Panc1 (cell line): ENCODE data around the gene L3MBTL2. TPM values are rescaled to one million over a fixed set of nuclear protein-coding genes. Genes with fewer than 3 reads are reported as not detected.

Experiments
- ATAC-seq: fragments of 200-7000 bp; cut with Tn5 transposase; 2 replicates; pipeline ENCODE4 v1.9.1; 2020; ENCODE audit warnings: mild to moderate bottlenecking, moderate library complexity
- BruUV-seq: library from RNA; stranded (reverse); fragments of 400-500 nt; replicated peaks from 2 replicates; lab custom pipeline; 2021; lab: Mats Ljungman, UMichigan
- CTCF ChIA-PET: fragments of 300-600 bp; sonication (Branson Sonifier 250); formaldehyde crosslinking; loops from one replicate; lab custom pipeline; 2022; ENCODE audit warnings: antibody characterized with exemption; lab: Charles Lee
- POLR2A ChIA-PET: fragments of 300-600 bp; sonication (Branson Sonifier 250); formaldehyde crosslinking; loops from one replicate; lab custom pipeline; 2022; ENCODE audit warnings: antibody characterized with exemption; lab: Charles Lee
- DNase-seq: peaks from one replicate; pipeline ENCODE4 v3.0.0-alpha.2; 2010; ENCODE audit warnings: low read depth, low spot score
- H3K27ac ChIP-seq: 2 replicates; pipeline ENCODE4 v1.5.1; 2011; ENCODE audit warnings: mild to moderate bottlenecking, low read length, inconsistent platforms
- H3K27me3 ChIP-seq: fragments of 200-500 bp; sonication (Bioruptor generic); 2 replicates; pipeline ENCODE4 v1.6.0; 2014; ENCODE audit warnings: low read length, inconsistent platforms; ENCODE audit not compliant: control insufficient read depth, insufficient read depth
- H3K36me3 ChIP-seq: fragments of 200-500 bp; sonication (Bioruptor generic); 2 replicates; pipeline ENCODE4 v1.5.1; 2014; ENCODE audit warnings: inconsistent platforms, mild to moderate bottlenecking, low read length, moderate library complexity; ENCODE audit not compliant: control insufficient read depth, insufficient read depth
- H3K4me1 ChIP-seq: 2 replicates; pipeline ENCODE4 v1.5.1; 2011; ENCODE audit warnings: inconsistent platforms, mild to moderate bottlenecking, low read length, moderate library complexity; ENCODE audit not compliant: control insufficient read depth, insufficient read depth
- H3K4me3 ChIP-seq, 2 experiments: 2 replicates each; pipeline ENCODE4 v1.5.1; 2011 to 2012; ENCODE audit warnings: low read depth in 2 of 2, low read length in 2 of 2, mild to moderate bottlenecking in 2 of 2, inconsistent platforms in 1 of 2, moderate library complexity in 1 of 2
- H3K9me3 ChIP-seq: fragments of 200-500 bp; sonication (Bioruptor generic); 2 replicates; pipeline ENCODE4 v1.5.1; 2014; ENCODE audit warnings: low read depth, mild to moderate bottlenecking, inconsistent platforms, low read length, moderate library complexity; ENCODE audit not compliant: control insufficient read depth, insufficient read depth
- CTCF ChIP-seq: fragments of 450-650 bp; IDR thresholded peaks from 2 replicates; pipeline ENCODE4 v1.5.1; 2017; ENCODE audit warnings: mild to moderate bottlenecking
- POLR2AphosphoS5 ChIP-seq: IDR thresholded peaks from 2 replicates; pipeline ENCODE4 v1.6.1; 2012; ENCODE audit warnings: mild to moderate bottlenecking, low read depth, low read length, moderate library complexity
- REST ChIP-seq, 2 experiments: IDR thresholded peaks; 2 replicates each; pipeline ENCODE4 v1.6.1; 2011 to 2012; ENCODE audit warnings: low read depth in 2 of 2, control low read depth in 1 of 2, low read length in 1 of 2, mild to moderate bottlenecking in 1 of 2, moderate library complexity in 1 of 2; ENCODE audit not compliant: insufficient read depth in 1 of 2
- SIN3A ChIP-seq: IDR thresholded peaks from 2 replicates; pipeline ENCODE4 v1.6.1; 2012; ENCODE audit warnings: low read depth, mild to moderate bottlenecking, low read length, moderate library complexity, borderline replicate concordance; ENCODE audit not compliant: insufficient read depth
- TCF7L2 ChIP-seq: IDR thresholded peaks from 2 replicates; pipeline ENCODE4 v1.6.1; 2011; ENCODE audit warnings: mild to moderate bottlenecking, low read depth, low read length, inconsistent platforms
- in situ Hi-C: cut with HindIII; loops from 2 replicates; pipeline ENCODE4 v1.10.0; 2016; ENCODE audit warnings: low sequenced_read_pairs, low pct_unique_long_range_greater_than_20kb
- intact Hi-C: fragments of 100-400 bp; cut with micrococcal nuclease; formaldehyde crosslinking; loops from one replicate; pipeline ENCODE4 v1.10.0; 2022; ENCODE audit not compliant: unreplicated experiment
- total RNA-seq: library from RNA; stranded (reverse); gene quantifications from one replicate; pipeline ENCODE4 v1.2.1, GENCODE V29; 2021; ENCODE audit not compliant: unreplicated experiment

L3MBTL2 gene
- total RNA-seq, 1 experiment from 2014 or later, result 26.6 TPM

GRCh38 chr22:41243361-41243760 lies 38.2 kb downstream of the L3MBTL2 start:
- Histone ChIP-seq H3K9me3 (no peaks in the 10 kb centered on the region), H3K4me3 (no peak overlapping the region), H3K36me3 (no peaks in the 10 kb centered on the region), H3K27ac (no peak overlapping the region), H3K4me1 (no peaks in the 10 kb centered on the region), H3K27me3 (no peaks in the 10 kb centered on the region)
- ATAC-seq (no peak), DNase-seq (no peak)
- intact Hi-C loops (no loop called here), in situ Hi-C loops (no loop called here)
- TF ChIP-seq TCF7L2 (no peak), POLR2AphosphoS5 (no peak), SIN3A (no peak), REST (IDR thresholded peaks at IDR 0.05; ENCODE audit: insufficient read depth in 1 of 2, low read depth in 2 of 2, low read length in 1 of 2) (no peak), CTCF (no peak)
- BruUV-seq, result no TSS peak
- POLR2A ChIA-PET, result interaction anchor here (0.7 to 1.2 kb wide), 2 partner anchors 36 to 38 kb away, joined by 3 to 6 read pairs; partner anchors contain the start of gene L3MBTL2
- CTCF ChIA-PET, result interaction anchor here (0.6 kb wide), 1 partner anchor 534 kb away, joined by 5 read pairs; no protein-coding TSS in a partner anchor

- Histone ChIP-seq H3K4me3 (no peak overlapping the region), H3K9me3 (no peaks in the 10 kb centered on the region), H3K4me1 (no peaks in the 10 kb centered on the region), H3K27ac (no peak overlapping the region), H3K27me3 (no peaks in the 10 kb centered on the region), H3K36me3 (peaks cover 8% of the 10 kb centered on the region)
- ChIA-PET POLR2A (no interaction called here), CTCF (no interaction called here)
- no peak for DNase-seq
- in situ Hi-C loops, result no loop called here
- ATAC-seq, result 0 out of 2 replicates have a peak, but pooled peaks have one; percentile 9
- intact Hi-C loops, result no loop called here
- TSS peak; percentile 89 for BruUV-seq
- TF ChIP-seq POLR2AphosphoS5, result no peak
- no peak for TF ChIP-seq REST (IDR thresholded peaks at IDR 0.05; ENCODE audit: insufficient read depth in 1 of 2, low read depth in 2 of 2, low read length in 1 of 2)
- TF ChIP-seq SIN3A, result no peak
- TF ChIP-seq CTCF, result no peak; the same call in 1 of the 2 replicates
These were observed 40.9 kb downstream of the L3MBTL2 start for GRCh38 chr22:41245917-41246499.
